ENCODE measurements around the gene TMA7B. TPM values are rescaled to one million over a fixed set of nuclear protein-coding genes. Genes with fewer than 3 reads are reported as not detected.

TMA7B gene
- total and polyA plus RNA-seq, 4 donors = not detected

DNA sequence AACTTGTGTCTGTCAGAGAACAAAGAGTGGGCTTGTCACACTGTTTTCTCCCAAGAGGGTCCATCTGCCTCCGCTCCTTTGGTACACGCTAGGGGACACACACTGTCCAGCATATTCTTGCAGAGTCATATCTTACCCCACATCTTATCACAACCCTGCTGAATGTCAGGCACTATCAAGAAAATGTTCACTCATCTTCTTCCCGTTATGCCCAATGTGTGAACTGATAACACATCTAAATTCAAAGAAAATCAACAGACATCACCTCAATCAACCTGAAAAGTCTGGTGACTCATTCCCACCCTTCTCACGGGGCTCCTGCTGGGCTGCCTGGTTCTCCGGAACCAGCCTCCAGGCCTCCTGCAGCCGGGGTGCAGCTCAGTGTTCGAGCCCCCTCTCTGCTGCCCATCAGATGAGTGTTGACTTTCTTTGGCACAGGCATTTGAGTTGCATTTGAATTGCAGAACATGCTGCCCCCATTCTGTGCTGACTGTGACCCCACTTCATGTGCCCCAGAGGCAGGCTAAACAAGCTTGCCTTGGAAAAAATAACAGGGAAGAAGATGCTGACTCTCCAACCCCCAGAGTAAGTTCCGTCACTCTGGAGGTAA is 40.0 kb upstream of the TMA7B start:
- peaks cover 4% of the 10 kb centered on the region for H3K4me1 ChIP-seq (ENCODE audit: control insufficient read depth, insufficient read depth, low read length)
- DNase-seq (ENCODE audit: low read depth in 4 of 6, low spot score in 6 of 6) = no peak
- no peak overlapping the region for H3K4me3 ChIP-seq (ENCODE audit: low read depth, low read length)
- H3K27me3 ChIP-seq (ENCODE audit: control insufficient read depth, insufficient read depth, low read length) = no peaks in the 10 kb centered on the region
- no peaks in the 10 kb centered on the region for H3K9me3 ChIP-seq (ENCODE audit: control insufficient read depth, insufficient read depth, low read length)
- 72% methylated on average over 8 of the region's 8 CpGs for WGBS (ENCODE audit: insufficient coverage)
- no peaks in the 10 kb centered on the region for H3K36me3 ChIP-seq (ENCODE audit: control insufficient read depth, insufficient read depth, low read length)
- no peak overlapping the region for H3K27ac ChIP-seq (ENCODE audit: low read depth, low read length)

DNA sequence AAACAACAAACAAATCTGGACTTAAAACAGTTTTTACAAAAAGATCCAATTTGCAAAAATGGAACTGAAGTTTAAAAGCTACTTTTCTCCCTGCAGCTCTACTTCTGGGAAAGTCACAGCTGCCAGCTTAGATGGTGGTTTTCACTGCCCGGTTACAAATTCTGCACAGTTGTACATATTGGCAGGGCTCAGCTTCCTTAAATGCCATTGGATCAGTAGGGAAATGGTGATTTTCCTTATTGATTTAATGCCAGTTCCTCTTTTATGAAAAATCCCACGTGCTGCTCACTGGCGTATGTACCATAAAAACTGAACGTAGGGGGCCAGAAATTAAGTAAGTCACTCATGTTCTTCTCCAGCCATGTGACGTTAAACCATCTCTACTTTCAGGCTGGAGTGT is 36.5 kb upstream of the TMA7B start:
- Histone ChIP-seq H3K4me1 (ENCODE audit: control insufficient read depth, insufficient read depth, low read length) (peaks cover 6% of the 10 kb centered on the region), H3K27ac (ENCODE audit: low read depth, low read length) (no peak overlapping the region), H3K27me3 (ENCODE audit: control insufficient read depth, insufficient read depth, low read length) (no peaks in the 10 kb centered on the region), H3K9me3 (ENCODE audit: control insufficient read depth, insufficient read depth, low read length) (no peaks in the 10 kb centered on the region), H3K36me3 (ENCODE audit: control insufficient read depth, insufficient read depth, low read length) (no peaks in the 10 kb centered on the region), H3K4me3 (ENCODE audit: low read depth, low read length) (no peak overlapping the region)
- peak in 1 of 6 donors; percentile 63 for DNase-seq (ENCODE audit: low read depth in 4 of 6, low spot score in 6 of 6)
- WGBS (ENCODE audit: insufficient coverage) = 70% methylated on average over 3 of the region's 5 CpGs

DNA sequence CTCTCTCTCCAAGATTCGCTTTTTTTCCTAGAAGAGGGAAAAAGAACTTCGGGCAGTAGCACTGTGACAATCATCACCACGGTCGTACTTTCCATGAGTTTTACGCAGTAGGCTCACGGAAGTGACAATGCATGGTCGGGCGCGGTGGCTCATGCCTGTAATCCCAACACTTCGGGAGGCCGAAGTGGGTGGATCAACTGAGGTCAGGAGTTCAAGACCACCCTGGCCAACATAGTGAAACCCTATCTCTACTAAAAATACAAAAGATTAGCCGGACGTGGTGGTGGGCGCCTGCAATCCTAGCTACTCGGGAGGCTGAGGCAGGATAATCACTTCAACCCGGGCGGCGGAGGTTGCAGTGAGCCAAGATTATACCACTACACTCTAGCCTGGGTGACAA is 35.9 kb upstream of the TMA7B start:
- 93% methylated on average over 14 of the region's 18 CpGs for WGBS (ENCODE audit: insufficient coverage)
- Histone ChIP-seq H3K4me1 (ENCODE audit: control insufficient read depth, insufficient read depth, low read length) (peaks cover 6% of the 10 kb centered on the region), H3K27me3 (ENCODE audit: control insufficient read depth, insufficient read depth, low read length) (no peaks in the 10 kb centered on the region), H3K36me3 (ENCODE audit: control insufficient read depth, insufficient read depth, low read length) (no peaks in the 10 kb centered on the region), H3K4me3 (ENCODE audit: low read depth, low read length) (no peak overlapping the region), H3K9me3 (ENCODE audit: control insufficient read depth, insufficient read depth, low read length) (no peaks in the 10 kb centered on the region), H3K27ac (ENCODE audit: low read depth, low read length) (no peak overlapping the region)
- no peak for DNase-seq (ENCODE audit: low read depth in 4 of 6, low spot score in 6 of 6)

DNA sequence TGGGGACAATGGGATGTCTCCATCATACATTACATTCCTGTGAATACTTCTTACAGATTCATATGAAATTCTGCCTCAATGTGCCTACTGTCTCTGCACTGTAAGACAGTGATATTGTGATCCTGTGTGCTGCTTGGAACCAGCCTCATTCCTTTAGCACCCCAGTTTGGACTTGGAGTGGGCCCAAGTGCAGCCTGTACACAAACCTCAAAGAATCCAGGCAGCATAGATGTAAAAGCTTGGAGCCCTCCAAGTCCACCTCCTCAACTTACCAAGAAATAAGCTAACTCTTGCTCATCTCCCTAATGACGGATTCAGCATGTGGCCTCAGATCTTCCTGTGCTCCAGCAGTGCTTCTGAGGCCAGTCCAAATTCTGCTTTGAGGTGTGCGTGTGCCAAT is 34.9 kb upstream of the TMA7B start:
- Histone ChIP-seq H3K27me3 (ENCODE audit: control insufficient read depth, insufficient read depth, low read length) (no peaks in the 10 kb centered on the region), H3K4me1 (ENCODE audit: control insufficient read depth, insufficient read depth, low read length) (peaks cover 6% of the 10 kb centered on the region), H3K4me3 (ENCODE audit: low read depth, low read length) (no peak overlapping the region), H3K36me3 (ENCODE audit: control insufficient read depth, insufficient read depth, low read length) (no peaks in the 10 kb centered on the region), H3K27ac (ENCODE audit: low read depth, low read length) (no peak overlapping the region), H3K9me3 (ENCODE audit: control insufficient read depth, insufficient read depth, low read length) (no peaks in the 10 kb centered on the region)
- no peak for DNase-seq (ENCODE audit: low read depth in 4 of 6, low spot score in 6 of 6)
- no CpG with 5 or more reads among the region's 2 CpGs for WGBS (ENCODE audit: insufficient coverage)

DNA sequence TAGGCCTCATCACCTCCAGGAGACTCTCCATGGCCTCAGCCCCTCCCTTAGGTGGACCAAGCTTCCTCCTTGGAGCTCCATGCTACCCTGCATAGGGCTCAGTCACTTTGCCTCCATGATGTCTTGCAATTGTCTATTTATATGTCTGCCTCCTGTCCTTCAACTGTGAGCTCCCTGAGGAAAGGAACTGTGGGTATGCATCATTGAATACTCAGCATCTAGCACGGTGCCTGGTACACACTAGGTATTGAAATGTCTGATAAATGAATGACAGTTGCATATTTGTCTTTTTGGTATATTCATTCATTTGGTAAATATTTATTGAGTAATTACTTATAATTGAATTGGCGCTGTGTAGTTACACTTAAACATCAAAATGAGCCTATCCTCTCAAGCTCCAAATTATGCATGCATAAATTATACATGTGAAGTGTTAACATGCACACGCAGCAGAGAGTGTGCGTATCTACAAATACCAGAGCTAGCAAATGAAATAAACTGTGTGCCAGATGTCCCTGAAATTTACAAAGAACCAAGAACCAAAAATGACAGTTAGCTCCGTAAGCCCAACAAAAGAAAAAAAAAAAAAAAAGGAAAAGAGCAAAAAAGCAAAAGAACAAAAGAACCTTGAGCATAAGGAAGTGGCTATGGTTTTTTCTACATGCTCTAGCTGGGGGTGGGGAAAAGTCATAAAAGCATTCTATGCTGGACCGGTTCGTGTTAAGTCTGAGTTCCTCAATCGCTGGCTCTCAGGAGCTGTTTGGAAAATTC is 34.1 kb upstream of the TMA7B start:
- no peaks in the 10 kb centered on the region for H3K9me3 ChIP-seq (ENCODE audit: control insufficient read depth, insufficient read depth, low read length)
- DNase-seq (ENCODE audit: low read depth in 4 of 6, low spot score in 6 of 6) = peak in 2 of 6 donors; percentile 78 to 81
- H3K27ac ChIP-seq (ENCODE audit: low read depth, low read length) = no peak overlapping the region
- H3K4me3 ChIP-seq (ENCODE audit: low read depth, low read length) = no peak overlapping the region
- H3K4me1 ChIP-seq (ENCODE audit: control insufficient read depth, insufficient read depth, low read length) = peaks cover 6% of the 10 kb centered on the region
- WGBS (ENCODE audit: insufficient coverage) = 28% methylated on average over 3 of the region's 8 CpGs
- H3K36me3 ChIP-seq (ENCODE audit: control insufficient read depth, insufficient read depth, low read length) = no peaks in the 10 kb centered on the region
- H3K27me3 ChIP-seq (ENCODE audit: control insufficient read depth, insufficient read depth, low read length) = no peaks in the 10 kb centered on the region

DNA sequence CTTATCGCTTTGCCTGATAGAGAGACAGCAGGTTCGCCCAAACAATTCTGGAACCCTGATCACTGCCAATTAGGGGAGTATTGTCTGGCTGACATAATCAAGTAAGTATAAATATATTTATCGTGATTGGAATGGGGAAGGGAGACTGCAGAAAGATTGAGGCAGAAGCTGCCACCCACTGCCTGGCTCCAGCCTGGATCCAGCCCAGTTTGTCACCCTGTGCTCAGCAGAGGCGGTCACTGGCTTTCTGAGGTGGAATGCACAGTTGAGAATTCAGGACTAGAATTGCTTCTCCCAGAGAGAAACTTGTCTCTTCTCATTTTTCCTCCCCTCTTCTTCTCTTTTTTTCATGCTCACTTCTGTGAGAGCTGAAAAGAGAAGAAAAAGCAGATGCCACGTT is 33.4 kb upstream of the TMA7B start:
- WGBS (ENCODE audit: insufficient coverage) = 71% methylated on average over 1 of the region's 5 CpGs
- Histone ChIP-seq H3K4me1 (ENCODE audit: control insufficient read depth, insufficient read depth, low read length) (peaks cover 6% of the 10 kb centered on the region), H3K27ac (ENCODE audit: low read depth, low read length) (no peak overlapping the region), H3K36me3 (ENCODE audit: control insufficient read depth, insufficient read depth, low read length) (no peaks in the 10 kb centered on the region), H3K4me3 (ENCODE audit: low read depth, low read length) (no peak overlapping the region), H3K27me3 (ENCODE audit: control insufficient read depth, insufficient read depth, low read length) (no peaks in the 10 kb centered on the region), H3K9me3 (ENCODE audit: control insufficient read depth, insufficient read depth, low read length) (no peaks in the 10 kb centered on the region)
- no peak for DNase-seq (ENCODE audit: low read depth in 4 of 6, low spot score in 6 of 6)

DNA sequence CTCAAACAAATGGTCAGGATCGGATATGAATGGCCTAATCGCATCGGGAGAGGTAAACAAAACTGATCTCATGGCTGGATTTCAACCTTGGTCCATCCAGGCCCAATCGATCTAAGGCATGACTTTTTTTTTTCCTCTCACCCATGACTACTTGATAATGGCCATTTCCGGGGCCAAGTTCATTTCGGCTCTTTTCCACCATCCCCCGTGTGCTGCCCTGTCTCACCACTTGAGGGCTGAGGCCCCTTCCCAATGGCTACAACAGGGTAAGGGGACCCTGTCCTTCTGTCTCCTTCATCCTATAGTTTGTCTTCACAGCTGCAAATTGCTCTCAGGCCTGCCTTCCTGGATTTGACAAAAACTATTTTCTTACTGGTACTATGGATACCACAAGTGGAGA is 32.7 kb upstream of the TMA7B start:
- no peak overlapping the region for H3K27ac ChIP-seq (ENCODE audit: low read depth, low read length)

DNA sequence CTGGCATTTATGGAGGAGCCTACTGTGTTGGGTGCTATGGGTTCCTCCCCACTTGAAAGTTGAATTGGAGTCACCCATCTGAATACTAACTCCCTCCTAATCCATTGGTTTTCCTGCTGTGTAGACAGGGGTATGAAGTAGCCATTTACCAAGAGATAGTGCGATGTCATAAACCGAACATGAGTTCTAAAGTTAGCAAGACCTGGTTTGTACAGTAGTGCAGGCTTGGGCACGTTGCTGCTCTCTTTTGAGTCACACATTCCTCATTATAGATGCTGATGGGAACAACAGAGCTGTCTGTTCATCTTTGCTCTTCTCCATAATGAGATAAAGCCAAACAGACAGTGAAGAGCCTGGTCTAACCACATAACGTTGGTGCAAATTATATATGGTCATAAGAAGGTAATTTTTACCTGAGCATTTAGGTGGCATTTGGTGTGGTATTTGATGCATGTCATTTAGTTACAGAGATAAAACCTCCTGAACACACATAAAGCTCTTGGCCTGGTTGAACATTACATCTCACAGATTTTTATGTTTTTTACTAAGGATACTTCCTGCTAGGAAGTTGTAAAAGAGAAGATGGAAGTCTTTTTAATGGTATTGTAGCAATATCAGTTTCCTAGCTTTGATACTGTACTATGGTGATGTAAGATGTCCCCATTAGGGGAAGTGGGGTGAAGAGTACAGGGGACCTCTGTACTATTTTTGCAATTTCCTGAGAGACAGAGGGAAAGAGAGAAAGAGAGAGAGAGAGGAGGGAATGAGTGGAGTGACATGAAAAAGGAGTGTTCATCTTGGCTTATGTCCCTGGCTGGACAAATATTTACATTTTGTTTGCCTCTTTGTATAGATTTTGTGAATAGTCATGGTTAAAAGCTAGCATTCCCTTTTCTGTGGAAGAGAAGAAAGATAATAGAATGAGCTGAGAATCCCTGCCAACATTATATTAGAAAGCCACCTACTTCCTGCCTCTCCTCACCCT is 31.4 kb upstream of the TMA7B start:
- Histone ChIP-seq H3K9me3 (ENCODE audit: control insufficient read depth, insufficient read depth, low read length) (no peaks in the 10 kb centered on the region), H3K4me1 (ENCODE audit: control insufficient read depth, insufficient read depth, low read length) (peaks cover 6% of the 10 kb centered on the region), H3K27ac (ENCODE audit: low read depth, low read length) (no peak overlapping the region), H3K36me3 (ENCODE audit: control insufficient read depth, insufficient read depth, low read length) (no peaks in the 10 kb centered on the region), H3K4me3 (ENCODE audit: low read depth, low read length) (no peak overlapping the region), H3K27me3 (ENCODE audit: control insufficient read depth, insufficient read depth, low read length) (no peaks in the 10 kb centered on the region)
- WGBS (ENCODE audit: insufficient coverage) = 57% methylated on average over 1 of the region's 4 CpGs
- no peak for DNase-seq (ENCODE audit: low read depth in 4 of 6, low spot score in 6 of 6)

More for the DNA sequence above, 32.7 kb upstream of the TMA7B start:
- no peak overlapping the region for H3K4me3 ChIP-seq (ENCODE audit: low read depth, low read length)
- WGBS (ENCODE audit: insufficient coverage) = 60% methylated on average over 7 of the region's 7 CpGs
- H3K9me3 ChIP-seq (ENCODE audit: control insufficient read depth, insufficient read depth, low read length) = no peaks in the 10 kb centered on the region
- peaks cover 6% of the 10 kb centered on the region for H3K4me1 ChIP-seq (ENCODE audit: control insufficient read depth, insufficient read depth, low read length)
- H3K36me3 ChIP-seq (ENCODE audit: control insufficient read depth, insufficient read depth, low read length) = no peaks in the 10 kb centered on the region
- no peaks in the 10 kb centered on the region for H3K27me3 ChIP-seq (ENCODE audit: control insufficient read depth, insufficient read depth, low read length)
- DNase-seq (ENCODE audit: low read depth in 4 of 6, low spot score in 6 of 6) = no peak

DNA sequence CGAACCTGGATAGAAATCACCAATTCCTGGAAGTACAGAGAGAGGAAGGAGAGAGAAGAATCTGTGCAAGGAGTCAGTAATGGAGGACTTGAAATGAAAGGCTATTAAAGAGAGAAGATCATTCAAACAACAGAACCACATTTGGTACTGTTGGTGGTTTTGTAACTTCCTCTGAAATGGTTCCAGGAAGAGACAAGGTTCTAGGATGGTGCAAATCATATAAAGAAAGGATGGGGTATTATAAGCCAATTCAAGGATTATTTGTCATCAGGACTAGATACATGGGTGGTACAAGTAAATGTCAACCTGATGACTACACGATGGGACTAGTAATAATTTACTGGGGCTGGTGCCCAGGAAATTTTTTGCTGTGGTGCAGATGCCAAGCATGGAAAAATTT is 28.9 kb upstream of the TMA7B start:
- peaks cover 6% of the 10 kb centered on the region for H3K4me1 ChIP-seq (ENCODE audit: control insufficient read depth, insufficient read depth, low read length)
- no peaks in the 10 kb centered on the region for H3K36me3 ChIP-seq (ENCODE audit: control insufficient read depth, insufficient read depth, low read length)
- H3K4me3 ChIP-seq (ENCODE audit: low read depth, low read length) = no peak overlapping the region
- H3K27ac ChIP-seq (ENCODE audit: low read depth, low read length) = no peak overlapping the region
- WGBS (ENCODE audit: insufficient coverage) = 74% methylated on average over 2 of the region's 2 CpGs
- no peaks in the 10 kb centered on the region for H3K9me3 ChIP-seq (ENCODE audit: control insufficient read depth, insufficient read depth, low read length)
- DNase-seq (ENCODE audit: low read depth in 4 of 6, low spot score in 6 of 6) = no peak
- no peaks in the 10 kb centered on the region for H3K27me3 ChIP-seq (ENCODE audit: control insufficient read depth, insufficient read depth, low read length)
